Testis (tissue), 2 donors: Measurements from ENCODE around the gene PPM1E.

Source experiments
- POLR2A ChIP-seq: fragments of 450-650 bp; IDR thresholded peaks from one replicate; pipeline ENCODE4 v1.6.1; 2017; ENCODE audit warnings: antibody characterized with exemption, mild to moderate bottlenecking, moderate library complexity
- TF ChIP-seq, protein P1 (sequence below), 3 experiments: fragments of 450-650 bp in 2 of 3; fragments of 200-600 bp in 1 of 3; sonication (generic) in 1 of 3; IDR thresholded peaks; one replicate each; pipeline ENCODE4 v1.5.1; 2016 to 2019; ENCODE audit warnings: antibody characterized with exemption in 3 of 3, mild to moderate bottlenecking in 2 of 3, moderate library complexity in 1 of 3

DNA sequence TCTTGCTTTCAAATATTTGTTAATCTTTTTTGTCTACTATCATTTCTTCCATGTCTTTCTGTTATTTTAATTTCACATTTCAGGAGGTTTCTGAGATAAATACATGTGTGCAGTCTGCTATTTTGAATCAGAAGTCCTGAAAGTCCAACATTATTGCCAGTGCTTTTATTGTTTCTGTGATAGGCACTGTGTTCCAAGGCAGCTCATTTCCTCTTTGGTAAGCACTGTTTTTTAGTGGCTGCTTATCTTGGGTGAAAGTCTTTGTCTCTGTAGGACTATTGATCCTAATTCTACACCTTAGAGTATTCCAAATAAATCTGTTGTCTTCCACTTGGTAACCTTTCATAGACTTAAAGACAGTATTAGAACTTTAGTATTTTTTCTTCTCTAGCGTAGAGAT lies 76.1 kb downstream of the PPM1E start:
- no peak for TF ChIP-seq POLR2A
- TF ChIP-seq, protein P1, sequence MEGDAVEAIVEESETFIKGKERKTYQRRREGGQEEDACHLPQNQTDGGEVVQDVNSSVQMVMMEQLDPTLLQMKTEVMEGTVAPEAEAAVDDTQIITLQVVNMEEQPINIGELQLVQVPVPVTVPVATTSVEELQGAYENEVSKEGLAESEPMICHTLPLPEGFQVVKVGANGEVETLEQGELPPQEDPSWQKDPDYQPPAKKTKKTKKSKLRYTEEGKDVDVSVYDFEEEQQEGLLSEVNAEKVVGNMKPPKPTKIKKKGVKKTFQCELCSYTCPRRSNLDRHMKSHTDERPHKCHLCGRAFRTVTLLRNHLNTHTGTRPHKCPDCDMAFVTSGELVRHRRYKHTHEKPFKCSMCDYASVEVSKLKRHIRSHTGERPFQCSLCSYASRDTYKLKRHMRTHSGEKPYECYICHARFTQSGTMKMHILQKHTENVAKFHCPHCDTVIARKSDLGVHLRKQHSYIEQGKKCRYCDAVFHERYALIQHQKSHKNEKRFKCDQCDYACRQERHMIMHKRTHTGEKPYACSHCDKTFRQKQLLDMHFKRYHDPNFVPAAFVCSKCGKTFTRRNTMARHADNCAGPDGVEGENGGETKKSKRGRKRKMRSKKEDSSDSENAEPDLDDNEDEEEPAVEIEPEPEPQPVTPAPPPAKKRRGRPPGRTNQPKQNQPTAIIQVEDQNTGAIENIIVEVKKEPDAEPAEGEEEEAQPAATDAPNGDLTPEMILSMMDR (IDR thresholded peaks at IDR 0.05), result no peak
